HepG2 (cell line): ENCODE results near the gene SYT1. TPM values are rescaled to one million over a fixed set of nuclear protein-coding genes. Genes with fewer than 3 reads are reported as not detected.

Source experiments
- ATAC-seq: fragments of 200-7000 bp; cut with Tn5 transposase; 3 replicates; pipeline ENCODE4 v1.9.1; 2020; ENCODE audit warnings: mild to moderate bottlenecking, moderate library complexity
- BruUV-seq: library from RNA; stranded (reverse); fragments of 400-500 nt; replicated peaks from 2 replicates; lab custom pipeline; 2021; lab: Mats Ljungman, UMichigan
- CTCF ChIA-PET: fragments of 300-600 bp; formaldehyde crosslinking; extraction: SDS; loops from one replicate; lab custom pipeline; 2021; ENCODE audit warnings: low total read pairs, inconsistent platforms, low intra/inter-chr PET ratio; lab: Yijun Ruan, JAX
- POLR2A ChIA-PET: fragments of 350-600 bp; sonication (Branson Sonifier 250); formaldehyde crosslinking; loops from one replicate; lab custom pipeline; 2020; ENCODE audit warnings: antibody characterized with exemption, inconsistent platforms; lab: Yijun Ruan, JAX
- DNase-seq: peaks from one replicate; pipeline ENCODE4 v3.0.0-alpha.2; 2015; ENCODE audit warnings: low spot score
- FAIRE-seq: peaks from 3 replicates; lab custom pipeline; 2011; peaks lifted over from hg19 to GRCh38; lab: Jason Lieb, UNC
- H2AFZ ChIP-seq: one replicate; pipeline ENCODE4 v1.6.1; 2011; ENCODE audit warnings: low read length, inconsistent platforms
- H3K27ac ChIP-seq: fragments of 300-600 bp; 3 replicates; pipeline ENCODE4 v1.8.0; 2011; ENCODE audit warnings: mixed run types, mild to moderate bottlenecking, mixed read lengths, low read length, inconsistent platforms; ENCODE audit not compliant: insufficient read depth; ENCODE audit errors: extremely low read length
- H3K27me3 ChIP-seq, 2 experiments: fragments of 200-600 bp in 1 of 2; 2 replicates in 1 of 2; 3 replicates in 1 of 2; pipeline versions ENCODE4 v1.6.0 to v1.8.0; 2011; ENCODE audit warnings: low read length in 2 of 2, mild to moderate bottlenecking in 2 of 2, moderate library complexity in 2 of 2, inconsistent platforms in 1 of 2; ENCODE audit not compliant: insufficient read depth in 2 of 2, control insufficient read depth in 1 of 2
- H3K36me3 ChIP-seq, 2 experiments: fragments of 200-600 bp in 1 of 2; replicated peaks in 1 of 2; 2 replicates in 1 of 2; 3 replicates in 1 of 2; pipeline versions ENCODE4 v1.5.1 to v1.8.0; 2011; ENCODE audit warnings: low read length in 2 of 2, inconsistent platforms in 1 of 2; ENCODE audit not compliant: insufficient read depth in 2 of 2, control insufficient read depth in 1 of 2
- H3K4me1 ChIP-seq: 2 replicates; pipeline ENCODE4 v1.5.1; 2012; ENCODE audit warnings: low read length, inconsistent platforms; ENCODE audit not compliant: insufficient read depth
- H3K4me2 ChIP-seq: 2 replicates; pipeline ENCODE4 v1.6.0; 2011; ENCODE audit warnings: low read depth, low read length, inconsistent platforms
- H3K4me3 ChIP-seq, 3 experiments: fragments of 200-600 bp in 1 of 3; sonication (generic), shearing (Covaris generic) in 1 of 3; replicated peaks in 1 of 3; 2 replicates each; pipeline ENCODE4 v1.5.1; 2011 to 2016; ENCODE audit warnings: low read length in 3 of 3, inconsistent platforms in 2 of 3, low read depth in 2 of 3, mild to moderate bottlenecking in 2 of 3, control low read depth in 1 of 3, mixed read lengths in 1 of 3; ENCODE audit not compliant: insufficient read depth in 1 of 3
- H3K79me2 ChIP-seq: one replicate; pipeline ENCODE4 v1.6.1; 2011; ENCODE audit warnings: low read length, inconsistent platforms; ENCODE audit not compliant: insufficient read depth
- H3K9ac ChIP-seq: 2 replicates; pipeline ENCODE4 v1.6.0; 2011; ENCODE audit warnings: mild to moderate bottlenecking, low read depth, low read length, inconsistent platforms; ENCODE audit not compliant: insufficient read depth
- H3K9me3 ChIP-seq: 2 replicates; pipeline ENCODE4 v1.5.1; 2012; ENCODE audit warnings: mild to moderate bottlenecking, low read length
- H4K20me1 ChIP-seq: 2 replicates; pipeline ENCODE4 v1.6.0; 2011; ENCODE audit warnings: inconsistent platforms, mild to moderate bottlenecking, low read length, moderate library complexity; ENCODE audit not compliant: insufficient read depth
- CAMTA2 ChIP-seq: sonication (generic); formaldehyde crosslinking; IDR thresholded peaks from 2 replicates; pipeline ENCODE4 v1.4.0; 2020; ENCODE audit warnings: mild to moderate bottlenecking, missing genetic modification reagents, borderline replicate concordance
- EZH2 ChIP-seq: conservative IDR thresholded peaks from 2 replicates; pipeline ENCODE4 v1.6.1; 2012; ENCODE audit warnings: mild to moderate bottlenecking, low read depth, low read length, moderate library complexity
- HNRNPH1 ChIP-seq: fragments of 200-400 bp; formaldehyde crosslinking; optimal IDR thresholded peaks from 2 replicates; pipeline ENCODE3; 2017; ENCODE audit warnings: mild to moderate bottlenecking, low read depth, low read length
- MAF1 ChIP-seq: sonication (generic); formaldehyde crosslinking; IDR thresholded peaks from 2 replicates; pipeline ENCODE4 v1.5.0; 2020; ENCODE audit warnings: missing genetic modification reagents, borderline replicate concordance
- MAFF ChIP-seq: IDR thresholded peaks from 2 replicates; pipeline ENCODE4 v1.6.1; 2011; ENCODE audit warnings: low read depth, low read length, improper control_type of control experiment
- MED13 ChIP-seq: sonication (generic); formaldehyde crosslinking; IDR thresholded peaks from 2 replicates; pipeline ENCODE4 v1.5.0; 2020; ENCODE audit warnings: missing genetic modification reagents
- PLSCR1 ChIP-seq: sonication (generic); formaldehyde crosslinking; IDR thresholded peaks from 2 replicates; pipeline ENCODE4 v1.5.0; 2020; ENCODE audit warnings: missing genetic modification reagents, mild to moderate bottlenecking, borderline replicate concordance
- PRPF4 ChIP-seq: fragments of 200-400 bp; formaldehyde crosslinking; IDR thresholded peaks from 2 replicates; pipeline ENCODE4 v1.6.1; 2016; ENCODE audit warnings: low read length, low read depth; ENCODE audit not compliant: poor library complexity, severe bottlenecking
- RFX3 ChIP-seq: IDR thresholded peaks from 2 replicates; pipeline ENCODE4 v1.6.1; 2016; ENCODE audit warnings: missing biosample characterization, missing genetic modification reagents
- SIN3B ChIP-seq: fragments of 150-350 bp; IDR thresholded peaks from 2 replicates; pipeline ENCODE4 v1.6.1; 2014; ENCODE audit warnings: low read length
- SIX4 ChIP-seq: sonication (generic); formaldehyde crosslinking; IDR thresholded peaks from 2 replicates; pipeline ENCODE4 v1.4.0; 2020; ENCODE audit warnings: missing genetic modification reagents
- STAT6 ChIP-seq: sonication (generic); formaldehyde crosslinking; IDR thresholded peaks from 2 replicates; pipeline ENCODE4 v1.4.0; 2020; ENCODE audit warnings: missing genetic modification reagents, mild to moderate bottlenecking, borderline replicate concordance
- THAP7 ChIP-seq: sonication (generic); formaldehyde crosslinking; IDR thresholded peaks from 2 replicates; pipeline ENCODE4 v1.8.1; 2023; ENCODE audit warnings: mild to moderate bottlenecking, missing genetic modification reagents
- TP53 ChIP-seq: sonication (generic); formaldehyde crosslinking; conservative IDR thresholded peaks from 2 replicates; pipeline ENCODE4 v1.4.0; 2020; ENCODE audit warnings: missing genetic modification reagents
- USF2 ChIP-seq, 2 experiments: sonication (generic) in 1 of 2; formaldehyde crosslinking in 1 of 2; IDR thresholded peaks; 2 replicates each; pipeline versions ENCODE4 v1.5.1 to v1.6.1; 2011 to 2020; ENCODE audit warnings: borderline replicate concordance in 1 of 2, low read depth in 1 of 2, low read length in 1 of 2, mild to moderate bottlenecking in 1 of 2, missing genetic modification reagents in 1 of 2, moderate library complexity in 1 of 2
- ZBTB20 ChIP-seq: sonication (generic); formaldehyde crosslinking; IDR thresholded peaks from 2 replicates; pipeline ENCODE4 v1.8.1; 2023; ENCODE audit warnings: missing genetic modification reagents, low read depth, mild to moderate bottlenecking, borderline replicate concordance
- ZNF674 ChIP-seq: sonication (generic); formaldehyde crosslinking; IDR thresholded peaks from 2 replicates; pipeline ENCODE4 v1.5.0; 2020; ENCODE audit warnings: low read depth, mild to moderate bottlenecking, missing genetic modification reagents
- ZNF816 ChIP-seq: sonication (generic); formaldehyde crosslinking; IDR thresholded peaks from 2 replicates; pipeline ENCODE4 v1.8.0; 2022; ENCODE audit warnings: missing genetic modification reagents, mild to moderate bottlenecking, borderline replicate concordance
- ZNF83 ChIP-seq: sonication (generic); formaldehyde crosslinking; IDR thresholded peaks from 2 replicates; pipeline ENCODE4 v1.4.0; 2020; ENCODE audit warnings: missing genetic modification reagents, mild to moderate bottlenecking, borderline replicate concordance
- WGBS: methylation state at CpG from one replicate; pipeline ENCODE4 v1.1.6; 2017; ENCODE audit warnings: low lambda C conversion rate; 5-methylcytosine and 5-hydroxymethylcytosine counted together
- in situ Hi-C: cut with HindIII; loops from 2 replicates; pipeline ENCODE4 v1.10.0; 2017; ENCODE audit warnings: low pct_unique_long_range_greater_than_20kb; ENCODE audit not compliant: extremely low pct_ligation_motif_present
- intact Hi-C: fragments of 100-400 bp; cut with micrococcal nuclease; formaldehyde crosslinking; loops from one replicate; pipeline ENCODE4 v1.10.0; 2022; ENCODE audit not compliant: unreplicated experiment
- polyA plus RNA-seq, 8 experiments: library from polyadenylated mRNA; depleted of rRNA in 3 of 8; stranded (reverse) in 7 of 8; unstranded in 1 of 8; fragments of >200 nt; fragmentation: Illumina TruSeq in 4 of 8; extraction: Trizol in 4 of 8; gene quantifications; 2 replicates each; pipeline versions ENCODE4 v1.2.1 to v1.2.3, GENCODE V29; 2011 to 2016; ENCODE audit warnings: low read depth in 4 of 8, missing spikeins in 1 of 8, mixed read lengths in 1 of 8; ENCODE audit not compliant: insufficient read depth in 1 of 8
- total RNA-seq, 5 experiments: library from RNA; depleted of rRNA; stranded (reverse); fragments of >200 nt; fragmentation: Illumina TruSeq; extraction: Trizol; gene quantifications; 2 replicates each; pipeline ENCODE4 v1.2.3, GENCODE V29; 2016; ENCODE audit warnings: low read depth in 1 of 5

SYT1 gene
- total and polyA plus RNA-seq, 2 of the 13 experiments (the other 11 are each of a cell fraction or from before 2014, with no cell fraction given): not detected

GRCh38 chr12:79098530-79098929, 234.0 kb downstream of the SYT1 start (continued):
- TF ChIP-seq HNRNPH1: no peak
- no peak for TF ChIP-seq THAP7 (CRISPR knock-in tag)
- TF ChIP-seq ZBTB20: no peak
- TF ChIP-seq MAFF: no peak
- TF ChIP-seq STAT6 (CRISPR knock-in tag): no peak
- TF ChIP-seq PRPF4: no peak

- Histone ChIP-seq H3K36me3 (no peaks in the 10 kb centered on the region), H3K4me2 (no peak overlapping the region), H3K4me3 (no peak overlapping the region), H3K9ac (no peak overlapping the region), H3K27ac (no peak overlapping the region), H3K27me3 (no peaks in the 10 kb centered on the region; a peak in 1 of 5 replicates), H3K4me1 (no peaks in the 10 kb centered on the region), H4K20me1 (no peaks in the 10 kb centered on the region), H2AFZ (no peak overlapping the region), H3K9me3 (no peaks in the 10 kb centered on the region), H3K79me2 (no peaks in the 10 kb centered on the region)
- ChIA-PET CTCF (no interaction called here), POLR2A (no interaction called here)
- BruUV-seq: no TSS peak
- in situ Hi-C loops (no loop called here), intact Hi-C loops (no loop called here)
- DNase-seq: no peak
- 42% methylated on average over 2 of the region's 2 CpGs for WGBS
- no peak for ATAC-seq
- no peak for FAIRE-seq
- TF ChIP-seq ZNF674 (CRISPR knock-in tag) (no peak), EZH2 (no peak), USF2 (IDR thresholded peaks at IDR 0.05; ENCODE audit: low read depth, low read length) (no peak), USF2 (CRISPR knock-in tag; IDR thresholded peaks at IDR 0.05; ENCODE audit: borderline replicate concordance) (no peak), ZNF83 (CRISPR knock-in tag) (no peak), SIX4 (CRISPR knock-in tag) (no peak), MED13 (CRISPR knock-in tag) (no peak), ZNF816 (no peak), PLSCR1 (CRISPR knock-in tag) (no peak), CAMTA2 (CRISPR knock-in tag) (no peak), SIN3B (no peak), MAF1 (CRISPR knock-in tag) (no peak), TP53 (CRISPR knock-in tag) (no peak), RFX3 (CRISPR knock-in tag) (no peak)
Observed at GRCh38 chr12:79108962-79109361, 244.4 kb downstream of the SYT1 start.
